ENCODE results near the gene ZNF593.

GRCh38 chr1:26145041-26145959, 24.4 kb upstream of the ZNF593 start:
- TF ChIP-seq EZH2phosphoT487 (IDR thresholded peaks at IDR 0.05; ENCODE audit: borderline replicate concordance, low read depth) (no peak), RAD21 (IDR thresholded peaks at IDR 0.05; ENCODE audit: low read length) (peak; percentile 92), MAX (IDR thresholded peaks at IDR 0.05; ENCODE audit: low read depth) (no peak), CTCF (IDR thresholded peaks at IDR 0.05) (peak; percentile 73), EP300 (IDR thresholded peaks at IDR 0.05; ENCODE audit: borderline replicate concordance in 1 of 2, low read depth in 1 of 2, low read length in 1 of 2) (no peak), ZBTB33 (IDR thresholded peaks at IDR 0.05; ENCODE audit: borderline replicate concordance, low read depth) (no peak), RXRA (IDR thresholded peaks at IDR 0.05; ENCODE audit: borderline replicate concordance, low read depth) (no peak), FOXM1 (IDR thresholded peaks at IDR 0.05; ENCODE audit: low read depth) (no peak)

Data from SK-N-SH (cell line).